IMR-90 (cell line): ENCODE measurements around the gene ZNF618. TPM values are rescaled to one million over a fixed set of nuclear protein-coding genes. Genes with fewer than 3 reads are reported as not detected.

Experiments used
- ATAC-seq: fragments of 200-7000 bp; cut with Tn5 transposase; 2 replicates; pipeline ENCODE4 v1.9.1; 2020; ENCODE audit warnings: low read depth, mild to moderate bottlenecking, moderate library complexity
- BruUV-seq: library from RNA; stranded (reverse); fragments of 400-500 nt; replicated peaks from 2 replicates; lab custom pipeline; 2021; lab: Mats Ljungman, UMichigan
- CTCF ChIA-PET: fragments of 300-600 bp; formaldehyde crosslinking; extraction: SDS; loops from one replicate; lab custom pipeline; 2021; ENCODE audit warnings: antibody characterized with exemption; lab: Yijun Ruan, JAX
- POLR2A ChIA-PET: fragments of 300-600 bp; sonication (Branson Sonifier 250); formaldehyde crosslinking; loops from one replicate; lab custom pipeline; 2022; ENCODE audit warnings: antibody characterized with exemption; ENCODE audit not compliant: unreplicated experiment; lab: Charles Lee
- DNase-seq: peaks from one replicate; pipeline ENCODE4 v3.0.0; 2013
- H2AFZ ChIP-seq: replicated peaks from 2 replicates; pipeline ENCODE3; 2013; ENCODE audit warnings: low read length, mild to moderate bottlenecking; ENCODE audit not compliant: poor library complexity
- H2AK5ac ChIP-seq: 2 replicates; pipeline ENCODE4 v1.6.1; 2013; ENCODE audit warnings: low read depth, low read length, inconsistent platforms
- H2AK9ac ChIP-seq: replicated peaks from 2 replicates; pipeline ENCODE3; 2013; ENCODE audit warnings: mild to moderate bottlenecking, low read depth, low read length, moderate library complexity; ENCODE audit not compliant: poor library complexity
- H2BK120ac ChIP-seq: 2 replicates; pipeline ENCODE4 v1.6.1; 2013; ENCODE audit warnings: low read depth, low read length, inconsistent platforms
- H2BK15ac ChIP-seq: 3 replicates; pipeline ENCODE4 v1.6.1; 2013; ENCODE audit warnings: low read depth, low read length, inconsistent platforms
- H2BK20ac ChIP-seq: 2 replicates; pipeline ENCODE4 v1.6.1; 2013; ENCODE audit warnings: low read depth, mild to moderate bottlenecking, inconsistent platforms, low read length, moderate library complexity
- H2BK5ac ChIP-seq: 2 replicates; pipeline ENCODE4 v1.6.1; 2013; ENCODE audit warnings: mild to moderate bottlenecking, low read depth, low read length, inconsistent platforms; ENCODE audit not compliant: poor library complexity, severe bottlenecking
- H3K14ac ChIP-seq: replicated peaks from 2 replicates; pipeline ENCODE4 v1.6.1; 2013; ENCODE audit warnings: low read depth, low read length, inconsistent platforms
- H3K18ac ChIP-seq: 2 replicates; pipeline ENCODE4 v1.6.1; 2013; ENCODE audit warnings: low read depth, low read length, control low read depth
- H3K23ac ChIP-seq: 2 replicates; pipeline ENCODE4 v1.6.1; 2013; ENCODE audit warnings: low read depth, low read length, inconsistent platforms
- H3K27ac ChIP-seq: 2 replicates; pipeline ENCODE4 v1.5.1; 2013; ENCODE audit warnings: mild to moderate bottlenecking, control low read depth, low read length; ENCODE audit not compliant: insufficient read depth
- H3K27me3 ChIP-seq: 2 replicates; pipeline ENCODE4 v1.6.1; 2013; ENCODE audit warnings: low read length; ENCODE audit not compliant: control insufficient read depth, insufficient read depth
- H3K36me3 ChIP-seq: 2 replicates; pipeline ENCODE4 v1.6.1; 2013; ENCODE audit warnings: low read length, mixed read lengths; ENCODE audit not compliant: control insufficient read depth, insufficient read depth
- H3K4ac ChIP-seq: 2 replicates; pipeline ENCODE4 v1.6.1; 2013; ENCODE audit warnings: low read depth, low read length, inconsistent platforms
- H3K4me1 ChIP-seq: 2 replicates; pipeline ENCODE4 v1.6.1; 2013; ENCODE audit warnings: low read length, mixed read lengths; ENCODE audit not compliant: control insufficient read depth, insufficient read depth
- H3K4me2 ChIP-seq: 2 replicates; pipeline ENCODE4 v1.6.1; 2013; ENCODE audit warnings: low read depth, mild to moderate bottlenecking, control low read depth, low read length, moderate library complexity
- H3K4me3 ChIP-seq: 2 replicates; pipeline ENCODE4 v1.5.1; 2013; ENCODE audit warnings: low read depth, mild to moderate bottlenecking, control low read depth, low read length, moderate library complexity; ENCODE audit not compliant: insufficient read depth
- H3K56ac ChIP-seq: 2 replicates; pipeline ENCODE4 v1.6.1; 2013; ENCODE audit warnings: low read length, inconsistent platforms; ENCODE audit not compliant: insufficient read depth; ENCODE audit errors: extremely low read depth
- H3K79me1 ChIP-seq, 2 experiments: 2 replicates each; pipeline ENCODE4 v1.6.1; 2013; ENCODE audit warnings: low read length in 2 of 2, inconsistent platforms in 1 of 2, low read depth in 1 of 2
- H3K9ac ChIP-seq: 2 replicates; pipeline ENCODE4 v1.6.1; 2013; ENCODE audit warnings: low read depth, low read length, control low read depth
- H3K9me1 ChIP-seq: 2 replicates; pipeline ENCODE4 v1.6.1; 2013; ENCODE audit warnings: low read length, inconsistent platforms; ENCODE audit not compliant: insufficient read depth
- H3K9me3 ChIP-seq: 2 replicates; pipeline ENCODE4 v1.6.1; 2013; ENCODE audit warnings: low read length; ENCODE audit not compliant: control insufficient read depth, insufficient read depth
- H4K20me1 ChIP-seq: 2 replicates; pipeline ENCODE4 v1.6.1; 2013; ENCODE audit warnings: low read length, inconsistent platforms; ENCODE audit not compliant: insufficient read depth
- H4K5ac ChIP-seq: 2 replicates; pipeline ENCODE4 v1.6.1; 2013; ENCODE audit warnings: mild to moderate bottlenecking, low read depth, low read length, control low read depth
- H4K8ac ChIP-seq, 2 experiments: 2 replicates each; pipeline ENCODE4 v1.6.1; 2013; ENCODE audit warnings: low read depth in 2 of 2, low read length in 2 of 2, control low read depth in 1 of 2, inconsistent platforms in 1 of 2
- H4K91ac ChIP-seq: 2 replicates; pipeline ENCODE4 v1.6.1; 2013; ENCODE audit warnings: low read depth, low read length, inconsistent platforms; ENCODE audit not compliant: insufficient read depth
- BHLHE40 ChIP-seq: fragments of 150-350 bp; IDR thresholded peaks from 2 replicates; pipeline ENCODE4 v1.6.1; 2016; ENCODE audit warnings: mild to moderate bottlenecking, low read depth, low read length
- CEBPB ChIP-seq: IDR thresholded peaks from 2 replicates; pipeline ENCODE4 v1.6.1; 2012; ENCODE audit warnings: low read depth, low read length, improper control_type of control experiment
- CHD1 ChIP-seq: IDR thresholded peaks from 2 replicates; pipeline ENCODE4 v1.6.1; 2012; ENCODE audit warnings: low read depth, low read length, improper control_type of control experiment
- FOS ChIP-seq: fragments of 150-350 bp; IDR thresholded peaks from 2 replicates; pipeline ENCODE4 v1.6.1; 2016; ENCODE audit warnings: low read depth, low read length
- MAZ ChIP-seq: IDR thresholded peaks from 2 replicates; pipeline ENCODE4 v1.6.1; 2012; ENCODE audit warnings: low read depth, mild to moderate bottlenecking, low read length, improper control_type of control experiment, moderate library complexity, borderline replicate concordance
- MXI1 ChIP-seq: IDR thresholded peaks from 2 replicates; pipeline ENCODE4 v1.6.1; 2012; ENCODE audit warnings: low read depth, mild to moderate bottlenecking, low read length, moderate library complexity, borderline replicate concordance
- NFE2L2 ChIP-seq: fragments of 150-350 bp; IDR thresholded peaks from 2 replicates; pipeline ENCODE4 v1.6.1; 2016; ENCODE audit warnings: low read depth, mild to moderate bottlenecking, low read length
- POLR2A ChIP-seq: IDR thresholded peaks from 2 replicates; pipeline ENCODE4 v1.6.1; 2012; ENCODE audit warnings: mild to moderate bottlenecking, low read depth, low read length
- RAD21 ChIP-seq: IDR thresholded peaks from 2 replicates; pipeline ENCODE4 v1.6.1; 2012; ENCODE audit warnings: low read length, improper control_type of control experiment
- RCOR1 ChIP-seq: IDR thresholded peaks from 2 replicates; pipeline ENCODE4 v1.6.1; 2012; ENCODE audit warnings: mild to moderate bottlenecking, low read length, improper control_type of control experiment; ENCODE audit not compliant: insufficient replicate concordance
- WGBS, 2 experiments: methylation state at CpG; one replicate each; pipeline versions ENCODE4 v1.1.5 to v1.1.7; 2013; ENCODE audit warnings: missing lambda C conversion rate in 2 of 2; ENCODE audit not compliant: insufficient read length in 1 of 2; ENCODE audit errors: extremely low coverage in 2 of 2; 5-methylcytosine and 5-hydroxymethylcytosine counted together
- dilution Hi-C: fragments of 300-500 bp; cut with HindIII; formaldehyde crosslinking; loops from one replicate; pipeline ENCODE4 v1.14.3; 2018; ENCODE audit warnings: low sequenced_read_pairs; ENCODE audit not compliant: unreplicated experiment
- in situ Hi-C: fragments of 300-500 bp; cut with MboI; formaldehyde crosslinking; loops from 3 replicates; pipeline ENCODE4 v1.14.3; 2019; ENCODE audit warnings: low sequenced_read_pairs, inconsistent platforms, mixed read lengths
- intact Hi-C: fragments of 100-400 bp; cut with micrococcal nuclease; formaldehyde crosslinking; loops from 2 replicates; pipeline ENCODE4 v1.10.0; 2022
- polyA plus RNA-seq, 3 experiments: library from polyadenylated mRNA; depleted of rRNA; stranded (reverse); fragments of >200 nt; gene quantifications; 2 replicates each; pipeline ENCODE4 v1.2.3, GENCODE V29; 2012; ENCODE audit warnings: low replicate concordance in 1 of 3
- total RNA-seq: library from RNA; depleted of rRNA; stranded (reverse); fragments of >200 nt; gene quantifications from 2 replicates; pipeline ENCODE4 v1.2.3, GENCODE V29; 2012
- TF ChIP-seq, protein P1 (sequence below): fragments of 150-350 bp; IDR thresholded peaks from 2 replicates; pipeline ENCODE4 v1.6.1; 2017; ENCODE audit warnings: mild to moderate bottlenecking, antibody characterized with exemption, low read length, low read depth

ZNF618 gene
- total and polyA plus RNA-seq, 2 of the 4 experiments (the other 2 are of a cell fraction), result 8.2 to 9.4 TPM

DNA sequence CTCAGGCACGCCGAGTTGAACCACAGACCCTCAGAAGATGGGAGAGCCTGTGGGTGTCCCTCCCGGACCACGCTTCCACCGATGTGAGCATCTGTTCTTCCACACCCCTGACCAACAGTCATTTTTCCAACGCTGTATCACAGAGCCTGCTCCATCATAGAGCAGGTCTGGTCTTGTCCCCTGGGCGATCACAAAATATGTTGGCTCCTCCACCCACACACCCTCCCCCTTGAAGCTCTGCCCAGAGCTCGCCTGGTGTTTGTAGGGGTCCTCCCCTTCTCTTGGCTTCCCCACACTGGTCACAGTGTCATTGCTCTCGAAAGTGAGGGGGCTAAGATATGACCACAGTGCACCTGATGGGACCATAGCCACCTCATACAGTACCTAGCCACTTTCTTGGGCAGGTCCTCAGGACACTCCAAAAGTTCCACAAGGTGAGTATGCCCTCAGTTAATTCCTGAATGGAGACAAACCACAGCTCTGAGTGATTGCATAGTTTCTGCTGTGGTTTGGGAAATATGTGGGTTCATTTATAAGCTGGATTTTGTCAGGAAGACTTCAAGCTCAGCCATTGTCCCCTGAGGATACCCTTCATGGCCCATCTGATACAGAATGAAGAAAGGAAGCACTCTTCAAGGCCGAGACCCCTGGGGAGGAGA is 3.5 kb upstream of the ZNF618 start:
- H2BK120ac ChIP-seq, result no peak overlapping the region
- WGBS, 2 experiments, result 65% methylated on average over 2 of the region's 10 CpGs; no CpG with 5 or more reads in 1 of the 2 experiments
- H3K14ac ChIP-seq, result no peak overlapping the region
- H3K9ac ChIP-seq, result no peak overlapping the region
- dilution Hi-C loops, result no loop called here
- no peak overlapping the region for H2BK5ac ChIP-seq
- in situ Hi-C loops, result loop anchor here (25.0 kb wide), 1 partner anchor 110 kb away; no protein-coding TSS in a partner anchor
- CTCF ChIA-PET, result no interaction called here
- no peak overlapping the region for H3K56ac ChIP-seq
- no peak for TF ChIP-seq CHD1
- no peak for TF ChIP-seq NFE2L2
- TF ChIP-seq POLR2A, result no peak
- no peak for TF ChIP-seq CEBPB
- TF ChIP-seq, protein P1, sequence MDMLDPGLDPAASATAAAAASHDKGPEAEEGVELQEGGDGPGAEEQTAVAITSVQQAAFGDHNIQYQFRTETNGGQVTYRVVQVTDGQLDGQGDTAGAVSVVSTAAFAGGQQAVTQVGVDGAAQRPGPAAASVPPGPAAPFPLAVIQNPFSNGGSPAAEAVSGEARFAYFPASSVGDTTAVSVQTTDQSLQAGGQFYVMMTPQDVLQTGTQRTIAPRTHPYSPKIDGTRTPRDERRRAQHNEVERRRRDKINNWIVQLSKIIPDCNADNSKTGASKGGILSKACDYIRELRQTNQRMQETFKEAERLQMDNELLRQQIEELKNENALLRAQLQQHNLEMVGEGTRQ, result no peak
- TF ChIP-seq MXI1, result no peak
- TF ChIP-seq RAD21, result no peak
- TF ChIP-seq BHLHE40, result no peak
- TF ChIP-seq RCOR1, result no peak
- TF ChIP-seq FOS, result no peak
- TF ChIP-seq MAZ, result no peak
- peaks cover 21% of the 10 kb centered on the region for H3K27me3 ChIP-seq
- H3K36me3 ChIP-seq, result no peaks in the 10 kb centered on the region
- POLR2A ChIA-PET, result no interaction called here
- H3K4me3 ChIP-seq, result no peak overlapping the region
- no peak overlapping the region for H4K5ac ChIP-seq
- no peak overlapping the region for H2AK5ac ChIP-seq
- H4K8ac ChIP-seq, result no peak overlapping the region
- no peak overlapping the region for H3K27ac ChIP-seq
- H3K4me1 ChIP-seq, result no peaks in the 10 kb centered on the region
- H2AFZ ChIP-seq, result no peak overlapping the region
- no peaks in the 10 kb centered on the region for H3K79me1 ChIP-seq
- no peak overlapping the region for H3K4me2 ChIP-seq
- H3K23ac ChIP-seq, result no peak overlapping the region
- no peak overlapping the region for H2BK15ac ChIP-seq
- no peaks in the 10 kb centered on the region; the same call in 1 of the 2 replicates for H3K9me1 ChIP-seq
- no peak overlapping the region for H2AK9ac ChIP-seq
- no peaks in the 10 kb centered on the region for H3K9me3 ChIP-seq
- H2BK20ac ChIP-seq, result no peak overlapping the region
- DNase-seq (no peak), ATAC-seq (no peak)
- H3K4ac ChIP-seq, result no peak overlapping the region
- no peaks in the 10 kb centered on the region for H4K20me1 ChIP-seq
- no peak overlapping the region for H4K91ac ChIP-seq
- no peak overlapping the region for H3K18ac ChIP-seq
- intact Hi-C loops, result no loop called here
- BruUV-seq, result no TSS peak
